Keratinocyte (primary cell): ENCODE results near the gene PANK1. TPM values are rescaled to one million over a fixed set of nuclear protein-coding genes. Genes with fewer than 3 reads are reported as not detected.

Experiments used
- DNase-seq: peaks from one replicate; pipeline ENCODE4 v3.0.0-alpha.2; 2011; ENCODE audit warnings: low read depth, missing footprints, low spot score
- FAIRE-seq: peaks from 2 replicates; lab custom pipeline; 2011; peaks lifted over from hg19 to GRCh38; lab: Jason Lieb, UNC
- H2AFZ ChIP-seq: 2 replicates; pipeline ENCODE4 v1.6.0; 2012; ENCODE audit warnings: low read length, control low read depth, inconsistent platforms; ENCODE audit not compliant: control insufficient read depth
- H3K27ac ChIP-seq: 2 replicates; pipeline ENCODE4 v1.5.1; 2011; ENCODE audit warnings: low read length; ENCODE audit not compliant: control insufficient read depth, insufficient read depth
- H3K27me3 ChIP-seq: 3 replicates; pipeline ENCODE4 v1.6.0; 2011; ENCODE audit warnings: low read length; ENCODE audit not compliant: control insufficient read depth, insufficient read depth; ENCODE audit errors: extremely low read depth
- H3K36me3 ChIP-seq, 2 experiments: 2 replicates in 1 of 2; 3 replicates in 1 of 2; pipeline ENCODE4 v1.5.1; 2011; ENCODE audit warnings: low read length in 2 of 2, mild to moderate bottlenecking in 1 of 2; ENCODE audit not compliant: control insufficient read depth in 2 of 2, insufficient read depth in 2 of 2; ENCODE audit errors: extremely low read depth in 1 of 2
- H3K4me1 ChIP-seq: 3 replicates; pipeline ENCODE4 v1.5.1; 2011; ENCODE audit warnings: low read length; ENCODE audit not compliant: control insufficient read depth, insufficient read depth; ENCODE audit errors: extremely low read depth
- H3K4me2 ChIP-seq: 3 replicates; pipeline ENCODE4 v1.6.0; 2011; ENCODE audit warnings: low read depth, low read length; ENCODE audit not compliant: control insufficient read depth, insufficient read depth; ENCODE audit errors: extremely low read depth
- H3K4me3 ChIP-seq, 3 experiments: fragments of 200-600 bp in 1 of 3; sonication (generic) in 1 of 3; 2 replicates in 2 of 3; 3 replicates in 1 of 3; pipeline ENCODE4 v1.5.1; 2011 to 2016; ENCODE audit warnings: low read length in 3 of 3, mild to moderate bottlenecking in 3 of 3, control low read depth in 2 of 3, inconsistent platforms in 1 of 3, low read depth in 1 of 3, mixed read lengths in 1 of 3, mixed run types in 1 of 3, moderate library complexity in 1 of 3; ENCODE audit not compliant: control insufficient read depth in 2 of 3, insufficient read depth in 2 of 3; ENCODE audit errors: extremely low read depth in 1 of 3
- H3K79me2 ChIP-seq: 2 replicates; pipeline ENCODE4 v1.6.0; 2012; ENCODE audit warnings: low read length; ENCODE audit not compliant: control insufficient read depth, insufficient read depth
- H3K9ac ChIP-seq: 3 replicates; pipeline ENCODE4 v1.6.0; 2011; ENCODE audit warnings: low read length; ENCODE audit not compliant: control insufficient read depth, insufficient read depth; ENCODE audit errors: extremely low read depth
- H3K9me1 ChIP-seq: 3 replicates; pipeline ENCODE4 v1.6.0; 2011; ENCODE audit warnings: low read length; ENCODE audit not compliant: control insufficient read depth, insufficient read depth; ENCODE audit errors: extremely low read depth
- H3K9me3 ChIP-seq: 2 replicates; pipeline ENCODE4 v1.5.1; 2012; ENCODE audit warnings: low read depth, low read length; ENCODE audit not compliant: control insufficient read depth
- H4K20me1 ChIP-seq: 3 replicates; pipeline ENCODE4 v1.6.0; 2011; ENCODE audit warnings: low read length; ENCODE audit not compliant: control insufficient read depth, insufficient read depth; ENCODE audit errors: extremely low read depth
- EZH2 ChIP-seq: IDR thresholded peaks from one replicate; pipeline ENCODE4 v1.6.1; 2012; ENCODE audit warnings: inconsistent platforms, mild to moderate bottlenecking, low read length, moderate library complexity
- dilution Hi-C: fragments of 300-500 bp; cut with MboI; formaldehyde crosslinking; loops from one replicate; pipeline ENCODE4 v1.7.0; 2020; ENCODE audit warnings: low sequenced_read_pairs; ENCODE audit not compliant: extremely low pct_ligation_motif_present
- polyA plus RNA-seq, 5 experiments: library from polyadenylated mRNA; depleted of rRNA in 3 of 5; stranded (reverse) in 3 of 5; stranded (forward) in 1 of 5; unstranded in 1 of 5; fragments of >200 nt; gene quantifications; 1 replicate in 1 of 5; 2 replicates in 3 of 5; 3 replicates in 1 of 5; pipeline versions ENCODE4 v1.2.1 to v1.2.3, GENCODE V29; 2011 to 2012; ENCODE audit warnings: missing spikeins in 2 of 5, low read depth in 1 of 5, low replicate concordance in 1 of 5
- TF ChIP-seq, protein P1 (sequence below), 3 experiments: IDR thresholded peaks in 1 of 3; conservative IDR thresholded peaks in 1 of 3; optimal IDR thresholded peaks in 1 of 3; 2 replicates in 2 of 3; 3 replicates in 1 of 3; pipeline versions ENCODE3 to v1.5.1; 2011; ENCODE audit warnings: low read length in 3 of 3, mild to moderate bottlenecking in 3 of 3, moderate library complexity in 2 of 3, control low read depth in 1 of 3, inconsistent platforms in 1 of 3; ENCODE audit not compliant: insufficient read depth in 2 of 3; ENCODE audit errors: extremely low read depth in 1 of 3

Gene PANK1
- polyA plus RNA-seq, 1 donor (not counting 4 experiments of a cell fraction or from before 2014, with no cell fraction given), result 9.5 TPM

DNA sequence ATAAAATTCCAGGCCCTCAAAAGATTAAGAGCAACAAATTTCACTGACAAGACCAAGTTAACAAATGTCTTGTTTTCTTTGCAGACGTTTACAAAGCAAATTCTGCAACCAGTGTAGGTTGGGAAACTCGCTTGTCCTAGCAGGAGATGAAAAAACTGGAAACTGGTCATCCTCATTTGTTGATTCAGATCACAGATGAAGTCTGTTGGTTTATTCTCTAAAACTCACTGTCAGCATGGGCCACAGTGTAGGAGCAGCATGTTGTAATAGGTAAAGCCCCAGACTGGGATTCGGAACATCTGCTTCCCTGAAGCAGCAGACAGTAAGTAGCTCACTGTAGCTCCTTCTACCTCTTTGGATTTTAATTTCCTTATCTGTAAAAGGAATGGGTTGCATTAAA is 31.5 kb downstream of the PANK1 start:
- FAIRE-seq (no peak), DNase-seq (no peak)
- peaks cover 0 to 5% of the 10 kb centered on the region in 2 experiments for H3K36me3 ChIP-seq
- H3K9me3 ChIP-seq, result no peaks in the 10 kb centered on the region
- H3K4me3 ChIP-seq, result no peak overlapping the region
- H3K4me2 ChIP-seq, result no peak overlapping the region
- no peaks in the 10 kb centered on the region for H3K27me3 ChIP-seq
- H3K9ac ChIP-seq, result no peak overlapping the region
- TF ChIP-seq EZH2, result no peak
- TF ChIP-seq, protein P1, sequence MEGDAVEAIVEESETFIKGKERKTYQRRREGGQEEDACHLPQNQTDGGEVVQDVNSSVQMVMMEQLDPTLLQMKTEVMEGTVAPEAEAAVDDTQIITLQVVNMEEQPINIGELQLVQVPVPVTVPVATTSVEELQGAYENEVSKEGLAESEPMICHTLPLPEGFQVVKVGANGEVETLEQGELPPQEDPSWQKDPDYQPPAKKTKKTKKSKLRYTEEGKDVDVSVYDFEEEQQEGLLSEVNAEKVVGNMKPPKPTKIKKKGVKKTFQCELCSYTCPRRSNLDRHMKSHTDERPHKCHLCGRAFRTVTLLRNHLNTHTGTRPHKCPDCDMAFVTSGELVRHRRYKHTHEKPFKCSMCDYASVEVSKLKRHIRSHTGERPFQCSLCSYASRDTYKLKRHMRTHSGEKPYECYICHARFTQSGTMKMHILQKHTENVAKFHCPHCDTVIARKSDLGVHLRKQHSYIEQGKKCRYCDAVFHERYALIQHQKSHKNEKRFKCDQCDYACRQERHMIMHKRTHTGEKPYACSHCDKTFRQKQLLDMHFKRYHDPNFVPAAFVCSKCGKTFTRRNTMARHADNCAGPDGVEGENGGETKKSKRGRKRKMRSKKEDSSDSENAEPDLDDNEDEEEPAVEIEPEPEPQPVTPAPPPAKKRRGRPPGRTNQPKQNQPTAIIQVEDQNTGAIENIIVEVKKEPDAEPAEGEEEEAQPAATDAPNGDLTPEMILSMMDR (optimal IDR thresholded peaks at IDR 0.05 in 1 of 3, IDR thresholded peaks at IDR 0.05 in 1 of 3, conservative IDR thresholded peaks at IDR 0.05 in 1 of 3; ENCODE audit: extremely low read depth in 1 of 3, insufficient read depth in 2 of 3, low read length in 3 of 3), result no peak
- H3K9me1 ChIP-seq, result no peaks in the 10 kb centered on the region
- no peak overlapping the region for H3K27ac ChIP-seq
- dilution Hi-C loops, result no loop called here
- H4K20me1 ChIP-seq, result no peaks in the 10 kb centered on the region
- no peaks in the 10 kb centered on the region for H3K79me2 ChIP-seq
- H2AFZ ChIP-seq, result no peak overlapping the region
- no peaks in the 10 kb centered on the region for H3K4me1 ChIP-seq

- H3K4me3 ChIP-seq, result no peak overlapping the region
- H3K4me2 ChIP-seq, result no peak overlapping the region
- no peaks in the 10 kb centered on the region for H4K20me1 ChIP-seq
- DNase-seq (no peak), FAIRE-seq (no peak)
- no peak overlapping the region for H2AFZ ChIP-seq
- no peak overlapping the region for H3K27ac ChIP-seq
- H3K9ac ChIP-seq, result no peak overlapping the region
- no peaks in the 10 kb centered on the region for H3K9me1 ChIP-seq
- no peaks in the 10 kb centered on the region for H3K4me1 ChIP-seq
- peaks cover 0 to 6% of the 10 kb centered on the region in 2 experiments for H3K36me3 ChIP-seq
- no peaks in the 10 kb centered on the region for H3K27me3 ChIP-seq
- TF ChIP-seq EZH2, result no peak
- TF ChIP-seq, protein P1 (optimal IDR thresholded peaks at IDR 0.05 in 1 of 3, IDR thresholded peaks at IDR 0.05 in 1 of 3, conservative IDR thresholded peaks at IDR 0.05 in 1 of 3; ENCODE audit: extremely low read depth in 1 of 3, insufficient read depth in 2 of 3, low read length in 3 of 3), result no peak
- dilution Hi-C loops, result no loop called here
- no peaks in the 10 kb centered on the region for H3K79me2 ChIP-seq
- H3K9me3 ChIP-seq, result no peaks in the 10 kb centered on the region
These were observed 33.8 kb downstream of the PANK1 start for GRCh38 chr10:89611282-89611681.
